ENCODE results near the gene OR12D2. TPM values are rescaled to one million over a fixed set of nuclear protein-coding genes. Genes with fewer than 3 reads are reported as not detected.
"Not testable (repeated sequence)": the region's sequence is repeated elsewhere in the genome, so short reads cannot be mapped to it uniquely, and the experiment has no call there.

The OR12D2 gene
- polyA plus RNA-seq, 1 donor = not detected

GRCh38 chr6:29419516-29419915 lies 24.1 kb downstream of the OR12D2 start:
- no peaks in the 10 kb centered on the region for H3K27me3 ChIP-seq (ENCODE audit: control insufficient read depth, insufficient read depth, low read length)
- 100% methylated on average over 1 of the region's 3 CpGs for WGBS (ENCODE audit: insufficient coverage, low lambda C conversion rate)
- no peaks in the 10 kb centered on the region for H3K9me3 ChIP-seq (ENCODE audit: control insufficient read depth, low read depth, low read length)
- DNase-seq = no peak
- H3K36me3 ChIP-seq (ENCODE audit: control insufficient read depth, insufficient read depth, low read length) = no peaks in the 10 kb centered on the region
- H3K27ac ChIP-seq (ENCODE audit: low read length) = no peak overlapping the region
- no peak overlapping the region for H3K4me3 ChIP-seq (ENCODE audit: low read length)
- H3K4me1 ChIP-seq (ENCODE audit: control insufficient read depth, insufficient read depth, low read length) = no peaks in the 10 kb centered on the region

- no peaks in the 10 kb centered on the region for H3K27me3 ChIP-seq (ENCODE audit: control insufficient read depth, insufficient read depth, low read length)
- no peak for DNase-seq
- no peaks in the 10 kb centered on the region for H3K4me1 ChIP-seq (ENCODE audit: control insufficient read depth, insufficient read depth, low read length)
- no peaks in the 10 kb centered on the region for H3K36me3 ChIP-seq (ENCODE audit: control insufficient read depth, insufficient read depth, low read length)
- no peaks in the 10 kb centered on the region for H3K9me3 ChIP-seq (ENCODE audit: control insufficient read depth, low read depth, low read length)
- H3K4me3 ChIP-seq (ENCODE audit: low read length) = no peak overlapping the region
- no peak overlapping the region for H3K27ac ChIP-seq (ENCODE audit: low read length)
- 100% methylated on average over 1 of the region's 2 CpGs for WGBS (ENCODE audit: insufficient coverage, low lambda C conversion rate)
Observed at GRCh38 chr6:29424168-29424567, 28.7 kb downstream of the OR12D2 start.

GRCh38 chr6:29424575-29424974 lies 29.1 kb downstream of the OR12D2 start:
- Histone ChIP-seq H3K27ac (ENCODE audit: low read length) (no peak overlapping the region), H3K4me3 (ENCODE audit: low read length) (no peak overlapping the region), H3K27me3 (ENCODE audit: control insufficient read depth, insufficient read depth, low read length) (no peaks in the 10 kb centered on the region), H3K4me1 (ENCODE audit: control insufficient read depth, insufficient read depth, low read length) (no peaks in the 10 kb centered on the region), H3K36me3 (ENCODE audit: control insufficient read depth, insufficient read depth, low read length) (no peaks in the 10 kb centered on the region), H3K9me3 (ENCODE audit: control insufficient read depth, low read depth, low read length) (no peaks in the 10 kb centered on the region)
- DNase-seq = no peak
- no CpG with 5 or more reads among the region's 2 CpGs for WGBS (ENCODE audit: insufficient coverage, low lambda C conversion rate)

- no peak overlapping the region for H3K27ac ChIP-seq (ENCODE audit: low read length)
- no peak for DNase-seq
- H3K27me3 ChIP-seq (ENCODE audit: control insufficient read depth, insufficient read depth, low read length) = no peaks in the 10 kb centered on the region
- no peaks in the 10 kb centered on the region for H3K9me3 ChIP-seq (ENCODE audit: control insufficient read depth, low read depth, low read length)
- no peaks in the 10 kb centered on the region for H3K36me3 ChIP-seq (ENCODE audit: control insufficient read depth, insufficient read depth, low read length)
- no CpG with 5 or more reads among the region's 1 CpG for WGBS (ENCODE audit: insufficient coverage, low lambda C conversion rate)
- no peak overlapping the region for H3K4me3 ChIP-seq (ENCODE audit: low read length)
- no peaks in the 10 kb centered on the region for H3K4me1 ChIP-seq (ENCODE audit: control insufficient read depth, insufficient read depth, low read length)
Observed at GRCh38 chr6:29425075-29425474, 29.6 kb downstream of the OR12D2 start.

GRCh38 chr6:29426654-29427053 lies 31.2 kb downstream of the OR12D2 start:
- Histone ChIP-seq H3K4me3 (ENCODE audit: low read length) (no peak overlapping the region), H3K27ac (ENCODE audit: low read length) (no peak overlapping the region), H3K4me1 (ENCODE audit: control insufficient read depth, insufficient read depth, low read length) (no peaks in the 10 kb centered on the region), H3K36me3 (ENCODE audit: control insufficient read depth, insufficient read depth, low read length) (no peaks in the 10 kb centered on the region), H3K27me3 (ENCODE audit: control insufficient read depth, insufficient read depth, low read length) (no peaks in the 10 kb centered on the region), H3K9me3 (ENCODE audit: control insufficient read depth, low read depth, low read length) (no peaks in the 10 kb centered on the region)
- 80% methylated on average over 1 of the region's 3 CpGs for WGBS (ENCODE audit: insufficient coverage, low lambda C conversion rate)
- DNase-seq = no peak

- 60% methylated on average over 1 of the region's 18 CpGs for WGBS (ENCODE audit: insufficient coverage, low lambda C conversion rate)
- DNase-seq; H3K4me3 ChIP-seq (ENCODE audit: low read length); H3K9me3 ChIP-seq (ENCODE audit: control insufficient read depth, low read depth, low read length); H3K36me3 ChIP-seq (ENCODE audit: control insufficient read depth, insufficient read depth, low read length); H3K27ac ChIP-seq (ENCODE audit: low read length); H3K27me3 ChIP-seq (ENCODE audit: control insufficient read depth, insufficient read depth, low read length); H3K4me1 ChIP-seq (ENCODE audit: control insufficient read depth, insufficient read depth, low read length): not testable (repeated sequence)
Observed at GRCh38 chr6:29436730-29437129, 41.3 kb downstream of the OR12D2 start.

- peaks cover 2% of the 10 kb centered on the region for H3K9me3 ChIP-seq (ENCODE audit: control insufficient read depth, low read depth, low read length)
- no peaks in the 10 kb centered on the region for H3K4me1 ChIP-seq (ENCODE audit: control insufficient read depth, insufficient read depth, low read length)
- no peaks in the 10 kb centered on the region for H3K27me3 ChIP-seq (ENCODE audit: control insufficient read depth, insufficient read depth, low read length)
- no peaks in the 10 kb centered on the region for H3K36me3 ChIP-seq (ENCODE audit: control insufficient read depth, insufficient read depth, low read length)
- H3K27ac ChIP-seq (ENCODE audit: low read length) = no peak within 1 kb of the TSS
- no peak within 1 kb of the TSS for H3K4me3 ChIP-seq (ENCODE audit: low read length)
- no peak for DNase-seq
Observed at GRCh38 chr6:29439006-29439405, 43.6 kb downstream of the OR12D2 start, which contains the start of gene OR10C1. Gene OR10C1 (plus strand): TSS chr6:29439306. CDS start chr6:29440016, 710 bp downstream.

GRCh38 chr6:29442719-29443118 lies 47.3 kb downstream of the OR12D2 start:
- no peak overlapping the region for H3K4me3 ChIP-seq (ENCODE audit: low read length)
- DNase-seq = no peak
- no peaks in the 10 kb centered on the region for H3K36me3 ChIP-seq (ENCODE audit: control insufficient read depth, insufficient read depth, low read length)
- no CpG with 5 or more reads among the region's 1 CpG for WGBS (ENCODE audit: insufficient coverage, low lambda C conversion rate)
- no peaks in the 10 kb centered on the region for H3K9me3 ChIP-seq (ENCODE audit: control insufficient read depth, low read depth, low read length)
- no peaks in the 10 kb centered on the region for H3K27me3 ChIP-seq (ENCODE audit: control insufficient read depth, insufficient read depth, low read length)
- no peak overlapping the region for H3K27ac ChIP-seq (ENCODE audit: low read length)
- H3K4me1 ChIP-seq (ENCODE audit: control insufficient read depth, insufficient read depth, low read length) = no peaks in the 10 kb centered on the region

GRCh38 chr6:29444031-29444430 lies 48.6 kb downstream of the OR12D2 start:
- 86% methylated on average over 1 of the region's 1 CpG for WGBS (ENCODE audit: insufficient coverage, low lambda C conversion rate)
- H3K4me3 ChIP-seq (ENCODE audit: low read length); H3K9me3 ChIP-seq (ENCODE audit: control insufficient read depth, low read depth, low read length); H3K27ac ChIP-seq (ENCODE audit: low read length); H3K27me3 ChIP-seq (ENCODE audit: control insufficient read depth, insufficient read depth, low read length); H3K36me3 ChIP-seq (ENCODE audit: control insufficient read depth, insufficient read depth, low read length); H3K4me1 ChIP-seq (ENCODE audit: control insufficient read depth, insufficient read depth, low read length); DNase-seq: not testable (repeated sequence)

Other genes starting within 250 kb of the OR12D2 start
- not detected for gene OR2J2, start 224.7 kb upstream of the OR12D2 start, polyA plus RNA-seq
- not detected for gene OR14J1, start 93.9 kb upstream of the OR12D2 start, polyA plus RNA-seq
- gene OR5V1, start 26.8 kb upstream of the OR12D2 start, polyA plus RNA-seq = not detected
- gene OR12D3, start 20.3 kb upstream of the OR12D2 start, polyA plus RNA-seq = not detected
- not detected for gene OR12D1, start 19.3 kb downstream of the OR12D2 start, polyA plus RNA-seq
- not detected for gene OR10C1, start 43.7 kb downstream of the OR12D2 start, polyA plus RNA-seq
- gene OR11A1, start 61.4 kb downstream of the OR12D2 start, polyA plus RNA-seq = not detected
- not detected for gene OR2H1, start 61.5 kb downstream of the OR12D2 start, polyA plus RNA-seq
- not detected for gene MAS1L, start 92.3 kb downstream of the OR12D2 start, polyA plus RNA-seq
- gene UBD, start 164.1 kb downstream of the OR12D2 start, polyA plus RNA-seq = 8.1 TPM
- gene OR2H2, start 189.5 kb downstream of the OR12D2 start, polyA plus RNA-seq = 0.03 TPM
- gene GABBR1, start 237.6 kb downstream of the OR12D2 start, polyA plus RNA-seq = 35.9 TPM

Measured in large intestine (tissue), 3 donors.